ENCODE data around the gene SH3RF3. TPM values are rescaled to one million over a fixed set of nuclear protein-coding genes. Genes with fewer than 3 reads are reported as not detected.
"Not testable (repeated sequence)": the region's sequence is repeated elsewhere in the genome, so short reads cannot be mapped to it uniquely, and the experiment has no call there.

The SH3RF3 gene
- total RNA-seq, 2 donors from 2014 or later = 1.5 to 1.8 TPM

DNA sequence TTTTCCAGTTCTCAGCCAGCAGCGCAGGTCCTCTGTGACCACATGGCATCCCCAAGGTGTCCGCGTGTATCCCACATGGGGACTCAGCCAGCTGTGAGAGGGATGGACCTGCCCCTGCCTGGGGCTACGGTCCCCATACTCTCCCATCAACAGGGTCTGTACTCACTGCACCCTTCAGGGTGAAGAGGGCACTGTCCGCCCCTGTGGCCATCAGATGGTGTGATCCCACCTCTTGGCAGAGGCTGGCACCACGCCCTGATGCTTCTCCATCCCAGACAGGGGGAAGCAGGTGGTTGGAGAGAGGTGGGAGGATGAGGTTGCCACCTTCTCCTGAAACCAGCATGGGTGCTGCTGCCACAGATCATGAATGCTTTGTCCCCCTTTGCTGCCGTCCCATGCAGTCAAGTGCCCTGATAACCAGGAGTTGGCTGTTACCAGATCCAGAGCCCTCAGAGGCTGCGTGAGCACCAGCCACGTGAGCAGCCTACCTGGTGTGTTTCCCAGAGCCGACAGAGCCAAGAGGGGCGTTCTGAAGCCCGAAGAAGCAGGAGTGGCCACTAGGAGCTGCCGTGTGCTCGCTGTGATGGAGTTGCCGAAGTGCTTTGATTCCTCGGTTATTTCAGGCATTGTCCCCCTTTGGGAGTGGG, 93.9 kb downstream of the SH3RF3 start:
- Histone ChIP-seq H3K36me3 (ENCODE audit: control insufficient read depth, insufficient read depth, low read length) (no peaks in the 10 kb centered on the region), H3K27me3 (ENCODE audit: control insufficient read depth, insufficient read depth, low read length, poor library complexity, severe bottlenecking) (no peaks in the 10 kb centered on the region), H3K27ac (ENCODE audit: low read depth, low read length) (no peak overlapping the region), H3K9ac (ENCODE audit: extremely low read depth, low read length, poor library complexity, severe bottlenecking) (no peak overlapping the region), H3K4me3 (ENCODE audit: low read length) (no peak overlapping the region), H3K9me3 (ENCODE audit: control insufficient read depth, low read length) (no peaks in the 10 kb centered on the region), H3K4me1 (ENCODE audit: control insufficient read depth, insufficient read depth, low read length) (no peaks in the 10 kb centered on the region)
- H3K27me3 Mint-ChIP-seq (ENCODE audit: insufficient read depth) = peaks cover 1% of the 10 kb centered on the region
- 71 to 76% methylated on average over 13 to 16 of the region's 16 CpGs for WGBS, 2 experiments (ENCODE audit: insufficient coverage in 1 of 2, insufficient read length in 1 of 2)
- TF ChIP-seq, protein P1, sequence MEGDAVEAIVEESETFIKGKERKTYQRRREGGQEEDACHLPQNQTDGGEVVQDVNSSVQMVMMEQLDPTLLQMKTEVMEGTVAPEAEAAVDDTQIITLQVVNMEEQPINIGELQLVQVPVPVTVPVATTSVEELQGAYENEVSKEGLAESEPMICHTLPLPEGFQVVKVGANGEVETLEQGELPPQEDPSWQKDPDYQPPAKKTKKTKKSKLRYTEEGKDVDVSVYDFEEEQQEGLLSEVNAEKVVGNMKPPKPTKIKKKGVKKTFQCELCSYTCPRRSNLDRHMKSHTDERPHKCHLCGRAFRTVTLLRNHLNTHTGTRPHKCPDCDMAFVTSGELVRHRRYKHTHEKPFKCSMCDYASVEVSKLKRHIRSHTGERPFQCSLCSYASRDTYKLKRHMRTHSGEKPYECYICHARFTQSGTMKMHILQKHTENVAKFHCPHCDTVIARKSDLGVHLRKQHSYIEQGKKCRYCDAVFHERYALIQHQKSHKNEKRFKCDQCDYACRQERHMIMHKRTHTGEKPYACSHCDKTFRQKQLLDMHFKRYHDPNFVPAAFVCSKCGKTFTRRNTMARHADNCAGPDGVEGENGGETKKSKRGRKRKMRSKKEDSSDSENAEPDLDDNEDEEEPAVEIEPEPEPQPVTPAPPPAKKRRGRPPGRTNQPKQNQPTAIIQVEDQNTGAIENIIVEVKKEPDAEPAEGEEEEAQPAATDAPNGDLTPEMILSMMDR (conservative IDR thresholded peaks at IDR 0.05) = peak; percentile 70
- no peaks in the 10 kb centered on the region for H3K36me3 Mint-ChIP-seq (ENCODE audit: low read depth)
- no peaks in the 10 kb centered on the region for H3K9me3 Mint-ChIP-seq
- peak; percentile 77 for DNase-seq
- H3K27ac Mint-ChIP-seq = no peak overlapping the region
- H3K4me3 Mint-ChIP-seq = no peak overlapping the region
- no peaks in the 10 kb centered on the region for H3K4me1 Mint-ChIP-seq

DNA sequence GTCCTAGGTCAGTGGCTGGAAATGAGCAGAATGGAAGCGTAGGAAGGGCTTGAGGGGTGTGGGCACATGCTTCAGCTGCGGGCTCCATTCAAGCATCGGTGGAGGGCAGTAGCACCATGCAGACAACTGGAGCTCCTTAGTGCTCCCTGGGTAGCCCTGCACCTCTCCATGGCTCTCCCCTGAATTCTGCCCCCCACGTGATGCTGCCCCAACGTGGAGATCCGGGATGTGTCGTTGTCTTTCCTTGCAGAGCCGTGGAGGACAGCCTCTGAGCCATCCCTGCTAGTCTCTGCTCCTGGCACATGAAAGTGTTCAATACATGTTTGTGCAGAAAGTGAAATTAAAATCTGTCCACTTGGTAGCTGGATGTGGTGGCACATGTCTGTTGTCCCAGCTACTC, 94.5 kb downstream of the SH3RF3 start:
- Mint-ChIP-seq H3K4me1 (peaks cover under 1% of the 10 kb centered on the region), H3K4me3 (no peak overlapping the region), H3K9me3 (no peaks in the 10 kb centered on the region), H3K36me3 (ENCODE audit: low read depth) (no peaks in the 10 kb centered on the region), H3K27me3 (ENCODE audit: insufficient read depth) (peaks cover 1% of the 10 kb centered on the region), H3K27ac (no peak overlapping the region)
- Histone ChIP-seq H3K36me3 (ENCODE audit: control insufficient read depth, insufficient read depth, low read length) (no peaks in the 10 kb centered on the region), H3K27me3 (ENCODE audit: control insufficient read depth, insufficient read depth, low read length, poor library complexity, severe bottlenecking) (no peaks in the 10 kb centered on the region), H3K9ac (ENCODE audit: extremely low read depth, low read length, poor library complexity, severe bottlenecking) (no peak overlapping the region), H3K9me3 (ENCODE audit: control insufficient read depth, low read length) (no peaks in the 10 kb centered on the region), H3K4me3 (ENCODE audit: low read length) (no peak overlapping the region), H3K4me1 (ENCODE audit: control insufficient read depth, insufficient read depth, low read length) (no peaks in the 10 kb centered on the region), H3K27ac (ENCODE audit: low read depth, low read length) (no peak overlapping the region)
- WGBS, 2 experiments (ENCODE audit: insufficient coverage in 1 of 2, insufficient read length in 1 of 2) = 92 to 93% methylated on average over 7 to 8 of the region's 8 CpGs
- DNase-seq = no peak
- TF ChIP-seq, protein P1 (conservative IDR thresholded peaks at IDR 0.05) = no peak

DNA sequence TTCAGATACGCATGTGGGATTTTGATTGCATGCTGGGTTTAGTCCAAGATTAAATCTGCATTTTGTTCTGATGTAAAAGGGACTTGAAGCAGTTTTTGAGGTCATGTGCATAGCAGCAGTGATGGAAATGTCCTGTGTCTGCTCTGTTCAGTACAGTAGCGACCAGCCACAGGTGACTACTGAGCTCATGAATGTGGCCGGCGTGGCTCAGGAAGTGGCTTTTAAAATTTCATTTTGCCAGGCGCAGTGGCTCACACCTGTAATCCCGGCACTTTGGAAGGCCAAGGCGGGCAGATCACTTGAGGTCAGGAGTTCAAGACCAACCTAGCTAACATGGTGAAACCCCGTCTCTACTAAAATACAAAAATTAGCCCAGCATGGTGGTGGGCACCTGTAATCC, 95.3 kb downstream of the SH3RF3 start:
- not testable (repeated sequence) for H3K4me3 Mint-ChIP-seq; H3K27me3 ChIP-seq (ENCODE audit: control insufficient read depth, insufficient read depth, low read length, poor library complexity, severe bottlenecking); H3K27ac Mint-ChIP-seq; H3K36me3 ChIP-seq (ENCODE audit: control insufficient read depth, insufficient read depth, low read length); H3K4me3 ChIP-seq (ENCODE audit: low read length); H3K27ac ChIP-seq (ENCODE audit: low read depth, low read length); H3K9me3 ChIP-seq (ENCODE audit: control insufficient read depth, low read length); H3K4me1 ChIP-seq (ENCODE audit: control insufficient read depth, insufficient read depth, low read length); H3K9me3 Mint-ChIP-seq; H3K9ac ChIP-seq (ENCODE audit: extremely low read depth, low read length, poor library complexity, severe bottlenecking); H3K4me1 Mint-ChIP-seq; H3K36me3 Mint-ChIP-seq (ENCODE audit: low read depth); DNase-seq; H3K27me3 Mint-ChIP-seq (ENCODE audit: insufficient read depth)
- 92 to 95% methylated on average over 6 to 8 of the region's 8 CpGs for WGBS, 2 experiments (ENCODE audit: insufficient coverage in 1 of 2, insufficient read length in 1 of 2)
